ENCODE results near the gene HSPA1B.
"Not testable (repeated sequence)": the region's sequence is repeated elsewhere in the genome, so short reads cannot be mapped to it uniquely, and the experiment has no call there.

DNA sequence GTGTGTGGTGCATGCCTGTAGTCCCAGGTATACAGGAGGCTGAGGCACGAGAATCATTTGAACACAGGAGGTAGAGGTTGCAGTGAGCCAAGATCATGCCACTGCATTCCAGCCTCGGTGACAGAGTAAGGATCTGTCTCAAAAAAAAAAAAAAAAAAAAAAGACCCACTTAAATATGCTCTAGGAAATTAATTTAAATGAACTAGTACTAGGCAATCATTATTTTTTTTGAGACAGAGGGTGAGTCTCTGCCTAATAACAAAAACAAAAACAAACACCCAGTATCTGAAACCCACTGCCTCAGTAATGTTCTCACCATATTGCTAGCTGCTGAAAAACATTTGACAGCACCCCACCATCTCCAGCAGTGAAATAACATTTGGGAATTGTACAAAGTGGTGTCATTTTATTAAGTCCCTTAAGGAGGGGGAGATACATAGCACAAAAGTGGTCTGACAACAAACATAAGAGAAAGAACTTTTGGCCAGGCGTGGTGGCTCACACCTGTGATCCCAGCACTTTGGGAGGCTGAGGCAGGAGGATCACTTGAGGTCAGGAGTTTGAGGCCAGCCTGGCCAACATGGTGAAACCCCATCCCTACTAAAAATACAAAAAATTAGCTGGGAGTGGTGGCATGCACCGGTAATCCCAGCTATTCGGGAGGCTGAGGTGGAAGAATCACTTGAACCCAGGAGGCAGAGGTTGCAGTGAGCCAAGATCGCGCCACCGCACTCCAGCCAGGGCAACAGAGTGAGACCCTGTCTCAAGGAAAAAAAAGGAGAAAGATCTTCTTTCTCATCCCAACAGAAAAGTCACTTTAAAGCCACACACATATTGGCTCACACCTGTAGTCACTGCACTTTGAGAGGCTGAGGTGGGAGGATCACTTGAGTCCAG, 26.3 kb upstream of the HSPA1B start:
- TF ChIP-seq, protein P1, sequence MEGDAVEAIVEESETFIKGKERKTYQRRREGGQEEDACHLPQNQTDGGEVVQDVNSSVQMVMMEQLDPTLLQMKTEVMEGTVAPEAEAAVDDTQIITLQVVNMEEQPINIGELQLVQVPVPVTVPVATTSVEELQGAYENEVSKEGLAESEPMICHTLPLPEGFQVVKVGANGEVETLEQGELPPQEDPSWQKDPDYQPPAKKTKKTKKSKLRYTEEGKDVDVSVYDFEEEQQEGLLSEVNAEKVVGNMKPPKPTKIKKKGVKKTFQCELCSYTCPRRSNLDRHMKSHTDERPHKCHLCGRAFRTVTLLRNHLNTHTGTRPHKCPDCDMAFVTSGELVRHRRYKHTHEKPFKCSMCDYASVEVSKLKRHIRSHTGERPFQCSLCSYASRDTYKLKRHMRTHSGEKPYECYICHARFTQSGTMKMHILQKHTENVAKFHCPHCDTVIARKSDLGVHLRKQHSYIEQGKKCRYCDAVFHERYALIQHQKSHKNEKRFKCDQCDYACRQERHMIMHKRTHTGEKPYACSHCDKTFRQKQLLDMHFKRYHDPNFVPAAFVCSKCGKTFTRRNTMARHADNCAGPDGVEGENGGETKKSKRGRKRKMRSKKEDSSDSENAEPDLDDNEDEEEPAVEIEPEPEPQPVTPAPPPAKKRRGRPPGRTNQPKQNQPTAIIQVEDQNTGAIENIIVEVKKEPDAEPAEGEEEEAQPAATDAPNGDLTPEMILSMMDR (conservative IDR thresholded peaks at IDR 0.05; ENCODE audit: low read depth, low read length), result not testable (repeated sequence)
- not testable (repeated sequence) for TF ChIP-seq EZH2 (IDR thresholded peaks at IDR 0.05; ENCODE audit: borderline replicate concordance, low read depth, low read length, poor library complexity, severe bottlenecking)

Data from A673 (cell line).